ENCODE data around the gene NUP188. TPM values are rescaled to one million over a fixed set of nuclear protein-coding genes. Genes with fewer than 3 reads are reported as not detected.

Gene NUP188
- total and polyA plus RNA-seq, 2 donors (not counting 1 experiment from before 2014, with no cell fraction given), result 28.8 to 31.4 TPM

- no peak for DNase-seq (ENCODE audit: low read depth in 2 of 2)
- Histone ChIP-seq H3K4me3 (replicated peaks in 1 of 4; ENCODE audit: control extremely low read depth in 1 of 4, insufficient read depth in 1 of 4, low read depth in 3 of 4, low read length in 4 of 4) (no peak overlapping the region), H2AFZ (ENCODE audit: low read length) (no peak overlapping the region), H3K27me3 (ENCODE audit: control insufficient read depth, insufficient read depth, low read length) (no peaks in the 10 kb centered on the region), H3K9me3 (ENCODE audit: control insufficient read depth, insufficient read depth, low read depth, low read length) (no peaks in the 10 kb centered on the region), H3K9ac (ENCODE audit: insufficient read depth, low read length) (no peak overlapping the region), H3K36me3 (ENCODE audit: control insufficient read depth, insufficient read depth, low read length) (peaks cover 8% of the 10 kb centered on the region), H3K4me2 (ENCODE audit: extremely low read depth, insufficient read depth, low read length) (no peak overlapping the region), H3K79me2 (ENCODE audit: control insufficient read depth, insufficient read depth, low read length) (peaks cover 11% of the 10 kb centered on the region), H3K4me1 (ENCODE audit: control insufficient read depth, extremely low read depth, insufficient read depth, low read length) (peaks cover 2% of the 10 kb centered on the region), H3K27ac (ENCODE audit: insufficient read depth, low read length) (no peak overlapping the region), H4K20me1 (ENCODE audit: control insufficient read depth, extremely low read depth, insufficient read depth, low read length) (no peaks in the 10 kb centered on the region)
- TF ChIP-seq EZH2 (IDR thresholded peaks at IDR 0.05; ENCODE audit: low read length, missing control alignments), result no peak
- TF ChIP-seq CTCF (conservative IDR thresholded peaks at IDR 0.05 in 1 of 2, IDR thresholded peaks at IDR 0.05 in 1 of 2; ENCODE audit: low read depth in 1 of 2, low read length in 2 of 2), result no peak
These were observed 47.8 kb upstream of the NUP188 start for GRCh38 chr9:128899566-128900322.

GRCh38 chr9:128901379-128901778, 46.1 kb upstream of the NUP188 start:
- no peaks in the 10 kb centered on the region for H3K27me3 ChIP-seq (ENCODE audit: control insufficient read depth, insufficient read depth, low read length)
- no peaks in the 10 kb centered on the region for H4K20me1 ChIP-seq (ENCODE audit: control insufficient read depth, extremely low read depth, insufficient read depth, low read length)
- H3K27ac ChIP-seq (ENCODE audit: insufficient read depth, low read length), result no peak overlapping the region
- no peak overlapping the region for H3K4me2 ChIP-seq (ENCODE audit: extremely low read depth, insufficient read depth, low read length)
- peaks cover 10% of the 10 kb centered on the region for H3K79me2 ChIP-seq (ENCODE audit: control insufficient read depth, insufficient read depth, low read length)
- H3K36me3 ChIP-seq (ENCODE audit: control insufficient read depth, insufficient read depth, low read length), result peaks cover 5% of the 10 kb centered on the region
- no peak for DNase-seq (ENCODE audit: low read depth in 2 of 2)
- no peak for TF ChIP-seq CTCF (conservative IDR thresholded peaks at IDR 0.05 in 1 of 2, IDR thresholded peaks at IDR 0.05 in 1 of 2; ENCODE audit: low read depth in 1 of 2, low read length in 2 of 2)
- TF ChIP-seq EZH2 (IDR thresholded peaks at IDR 0.05; ENCODE audit: low read length, missing control alignments), result no peak
- H3K4me3 ChIP-seq (replicated peaks in 1 of 4; ENCODE audit: control extremely low read depth in 1 of 4, insufficient read depth in 1 of 4, low read depth in 3 of 4, low read length in 4 of 4), result no peak overlapping the region
- H3K9ac ChIP-seq (ENCODE audit: insufficient read depth, low read length), result no peak overlapping the region
- no peaks in the 10 kb centered on the region for H3K9me3 ChIP-seq (ENCODE audit: control insufficient read depth, insufficient read depth, low read depth, low read length)
- H3K4me1 ChIP-seq (ENCODE audit: control insufficient read depth, extremely low read depth, insufficient read depth, low read length), result peaks cover 2% of the 10 kb centered on the region
- H2AFZ ChIP-seq (ENCODE audit: low read length), result no peak overlapping the region

- Histone ChIP-seq H3K36me3 (ENCODE audit: control insufficient read depth, insufficient read depth, low read length) (peaks cover 5% of the 10 kb centered on the region), H3K4me1 (ENCODE audit: control insufficient read depth, extremely low read depth, insufficient read depth, low read length) (peaks cover 2% of the 10 kb centered on the region), H4K20me1 (ENCODE audit: control insufficient read depth, extremely low read depth, insufficient read depth, low read length) (no peaks in the 10 kb centered on the region), H3K27ac (ENCODE audit: insufficient read depth, low read length) (no peak overlapping the region), H3K4me3 (replicated peaks in 1 of 4; ENCODE audit: control extremely low read depth in 1 of 4, insufficient read depth in 1 of 4, low read depth in 3 of 4, low read length in 4 of 4) (no peak overlapping the region), H3K79me2 (ENCODE audit: control insufficient read depth, insufficient read depth, low read length) (peaks cover 10% of the 10 kb centered on the region), H3K4me2 (ENCODE audit: extremely low read depth, insufficient read depth, low read length) (no peak overlapping the region), H3K9me3 (ENCODE audit: control insufficient read depth, insufficient read depth, low read depth, low read length) (no peaks in the 10 kb centered on the region), H3K9ac (ENCODE audit: insufficient read depth, low read length) (no peak overlapping the region), H3K27me3 (ENCODE audit: control insufficient read depth, insufficient read depth, low read length) (no peaks in the 10 kb centered on the region), H2AFZ (ENCODE audit: low read length) (no peak overlapping the region)
- no peak for DNase-seq (ENCODE audit: low read depth in 2 of 2)
- no peak for TF ChIP-seq CTCF (conservative IDR thresholded peaks at IDR 0.05 in 1 of 2, IDR thresholded peaks at IDR 0.05 in 1 of 2; ENCODE audit: low read depth in 1 of 2, low read length in 2 of 2)
- no peak for TF ChIP-seq EZH2 (IDR thresholded peaks at IDR 0.05; ENCODE audit: low read length, missing control alignments)
These were observed 45.7 kb upstream of the NUP188 start for GRCh38 chr9:128901822-128902221.
